IMR-90 (cell line): ENCODE data around the gene PRSS50.

ENCODE experiments used
- CTCF ChIP-seq: conservative IDR thresholded peaks from 2 replicates; pipeline ENCODE4 v1.5.1; 2012; ENCODE audit warnings: mild to moderate bottlenecking, low read depth, low read length, improper control_type of control experiment
- FOS ChIP-seq: fragments of 150-350 bp; IDR thresholded peaks from 2 replicates; pipeline ENCODE4 v1.6.1; 2016; ENCODE audit warnings: low read depth, low read length
- MAFK ChIP-seq: IDR thresholded peaks from 2 replicates; pipeline ENCODE4 v1.6.1; 2012; ENCODE audit warnings: low read depth, low read length, improper control_type of control experiment
- MXI1 ChIP-seq: IDR thresholded peaks from 2 replicates; pipeline ENCODE4 v1.6.1; 2012; ENCODE audit warnings: low read depth, mild to moderate bottlenecking, low read length, moderate library complexity, borderline replicate concordance
- POLR2A ChIP-seq: IDR thresholded peaks from 2 replicates; pipeline ENCODE4 v1.6.1; 2012; ENCODE audit warnings: mild to moderate bottlenecking, low read depth, low read length
- RAD21 ChIP-seq: IDR thresholded peaks from 2 replicates; pipeline ENCODE4 v1.6.1; 2012; ENCODE audit warnings: low read length, improper control_type of control experiment
- RCOR1 ChIP-seq: IDR thresholded peaks from 2 replicates; pipeline ENCODE4 v1.6.1; 2012; ENCODE audit warnings: mild to moderate bottlenecking, low read length, improper control_type of control experiment; ENCODE audit not compliant: insufficient replicate concordance

DNA sequence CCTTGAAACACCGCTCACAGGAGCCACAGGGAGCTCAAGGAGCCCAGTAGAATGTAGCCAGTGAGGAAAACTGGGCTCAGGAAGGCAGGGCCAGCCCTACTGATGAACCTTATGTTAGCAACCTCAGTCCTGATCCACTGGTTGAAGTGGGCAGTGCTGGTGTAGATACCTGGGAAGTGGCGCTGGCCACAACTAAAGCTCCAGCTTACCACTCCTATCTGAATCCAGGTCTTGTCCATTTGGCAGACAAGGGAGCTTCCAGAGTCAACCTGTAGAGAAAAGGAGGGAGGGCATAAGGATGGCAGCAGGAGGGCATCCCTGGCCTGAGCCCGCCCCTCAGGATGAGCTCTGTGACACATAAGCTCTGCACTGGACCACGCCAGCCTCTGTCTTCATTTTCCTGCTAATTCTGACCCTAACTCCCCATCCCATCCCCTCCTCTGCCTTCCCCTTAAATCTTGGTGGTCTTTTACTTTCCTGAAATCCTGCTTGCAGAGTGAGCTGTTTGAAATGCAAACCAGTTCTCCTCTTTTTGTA is 2.1 kb upstream of the PRSS50 start:
- no peak for TF ChIP-seq CTCF
- no peak for TF ChIP-seq RAD21
- TF ChIP-seq FOS = no peak
- no peak for TF ChIP-seq MAFK
- TF ChIP-seq MXI1 = no peak
- no peak for TF ChIP-seq RCOR1
- no peak for TF ChIP-seq POLR2A
